Skeletal muscle cell (primary cell): ENCODE data around the gene TADA2B.
"Not testable (repeated sequence)": the region's sequence is repeated elsewhere in the genome, so short reads cannot be mapped to it uniquely, and the experiment has no call there.

Source experiments
- DNase-seq: peaks from one replicate; pipeline ENCODE4 v3.0.0-alpha.2; 2010; ENCODE audit warnings: low read depth
- H3K4me3 ChIP-seq: 2 replicates; pipeline ENCODE4 v1.5.1; 2011; ENCODE audit warnings: low read depth, mild to moderate bottlenecking, control low read depth, low read length, moderate library complexity

Gene TADA2B

GRCh38 chr4:7101692-7102515, 58.7 kb downstream of the TADA2B start:
- DNase-seq = no peak
- H3K4me3 ChIP-seq = peak overlapping the region; percentile 5

- H3K4me3 ChIP-seq = peak overlapping the region; percentile 54
- not testable (repeated sequence) for DNase-seq
These were observed 59.3 kb downstream of the TADA2B start for GRCh38 chr4:7102516-7102909.

GRCh38 chr4:7103031-7103606, 59.9 kb downstream of the TADA2B start:
- H3K4me3 ChIP-seq = peak overlapping the region; percentile 54
- DNase-seq = no peak

- DNase-seq = no peak
- peak overlapping the region; percentile 54 for H3K4me3 ChIP-seq
These were observed 60.6 kb downstream of the TADA2B start for GRCh38 chr4:7103607-7104365.

- H3K4me3 ChIP-seq = no peak overlapping the region
- no peak for DNase-seq
These were observed 61.3 kb downstream of the TADA2B start for GRCh38 chr4:7104366-7105031.

- no peak for DNase-seq
- H3K4me3 ChIP-seq = no peak overlapping the region
These were observed 62.1 kb downstream of the TADA2B start for GRCh38 chr4:7105276-7105675.

- DNase-seq = no peak
- H3K4me3 ChIP-seq = no peak overlapping the region
These were observed 64.2 kb downstream of the TADA2B start for GRCh38 chr4:7107166-7107905.
